Measurements from ENCODE around the gene MSRB1. TPM values are rescaled to one million over a fixed set of nuclear protein-coding genes. Genes with fewer than 3 reads are reported as not detected.

The MSRB1 gene
- total and polyA plus RNA-seq, 9 of the 15 experiments (the other 6 are each of a cell fraction or from before 2014, with no cell fraction given): 5.4 to 33.7 (median 25.7) TPM

- TF ChIP-seq NCOA1 (IDR thresholded peaks at IDR 0.05; ENCODE audit: low read depth): no peak
- no peak for TF ChIP-seq BCLAF1 (IDR thresholded peaks at IDR 0.05; ENCODE audit: borderline replicate concordance in 1 of 2, control insufficient read depth in 1 of 2, low read depth in 2 of 2, low read length in 1 of 2)
- no peak for TF ChIP-seq WHSC1 (IDR thresholded peaks at IDR 0.05; ENCODE audit: low read length)
- TF ChIP-seq THAP12 (CRISPR knock-in tag; IDR thresholded peaks at IDR 0.05): no peak
- TF ChIP-seq ATF4 (CRISPR knock-in tag; IDR thresholded peaks at IDR 0.05): no peak
- no peak for TF ChIP-seq NUFIP1 (IDR thresholded peaks at IDR 0.05; ENCODE audit: partially characterized antibody)
- no peak for TF ChIP-seq RAD51 (IDR thresholded peaks at IDR 0.05; ENCODE audit: borderline replicate concordance, low read depth)
- no peak for TF ChIP-seq NR4A1 (CRISPR knock-in tag; IDR thresholded peaks at IDR 0.05)
- TF ChIP-seq NR4A1 (tag; IDR thresholded peaks at IDR 0.05): no peak
- TF ChIP-seq ATF6 (CRISPR knock-in tag; IDR thresholded peaks at IDR 0.05): no peak
- no peak for TF ChIP-seq MBD2 (IDR thresholded peaks at IDR 0.05; ENCODE audit: borderline replicate concordance, low read depth)
- no peak for TF ChIP-seq SIX5 (IDR thresholded peaks at IDR 0.05; ENCODE audit: borderline replicate concordance in 1 of 2, insufficient read depth in 1 of 2, low read depth in 1 of 2, low read length in 2 of 2)
- no peak for TF ChIP-seq ZNF592 (IDR thresholded peaks at IDR 0.05)
- no peak for TF ChIP-seq SAFB (IDR thresholded peaks at IDR 0.05; ENCODE audit: borderline replicate concordance, low read depth, low read length)
These were observed 46.9 kb downstream of the MSRB1 start (continued) for GRCh38 chr16:1895949-1896675.
